ENCODE data around the gene IL15RA.

DNA sequence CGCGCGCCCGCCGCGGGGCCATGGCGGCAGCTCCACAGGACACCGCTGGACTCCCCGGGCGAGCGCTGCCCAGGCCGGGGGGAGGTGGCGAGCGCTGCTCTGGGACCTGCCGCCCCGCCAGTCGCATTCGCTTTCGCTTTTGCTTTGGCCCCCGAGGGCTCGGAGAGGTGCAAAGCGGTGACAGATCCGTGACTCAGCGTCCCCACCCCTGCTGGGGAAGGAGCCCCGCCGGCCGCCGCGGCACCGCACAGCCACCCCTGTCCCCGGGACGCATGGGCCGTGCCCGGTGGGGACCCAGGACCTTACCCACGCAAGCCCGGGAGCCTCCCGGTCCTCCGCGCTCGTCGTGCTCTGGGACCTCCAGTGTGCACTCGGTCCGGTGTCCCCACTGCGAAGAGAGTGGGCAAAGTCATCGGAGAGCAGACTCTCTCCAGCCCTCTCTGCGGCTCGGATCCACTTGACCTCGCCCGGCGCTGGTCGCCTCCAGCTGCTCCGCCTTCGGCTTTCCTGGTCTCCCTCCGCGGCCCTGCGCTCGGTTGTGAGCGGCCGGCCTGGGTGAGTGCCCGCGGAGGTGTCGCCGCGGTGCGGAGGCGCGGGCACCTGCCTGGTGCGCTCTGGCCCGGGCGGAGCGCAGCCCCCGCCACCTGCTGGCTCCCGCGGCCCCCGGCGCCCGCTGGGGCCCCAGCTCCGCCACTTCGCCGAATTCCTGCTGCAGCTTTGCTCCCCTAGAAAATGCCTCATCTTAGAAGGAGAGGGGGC lies at the start of gene IL15RA:
- TF ChIP-seq, protein P1, sequence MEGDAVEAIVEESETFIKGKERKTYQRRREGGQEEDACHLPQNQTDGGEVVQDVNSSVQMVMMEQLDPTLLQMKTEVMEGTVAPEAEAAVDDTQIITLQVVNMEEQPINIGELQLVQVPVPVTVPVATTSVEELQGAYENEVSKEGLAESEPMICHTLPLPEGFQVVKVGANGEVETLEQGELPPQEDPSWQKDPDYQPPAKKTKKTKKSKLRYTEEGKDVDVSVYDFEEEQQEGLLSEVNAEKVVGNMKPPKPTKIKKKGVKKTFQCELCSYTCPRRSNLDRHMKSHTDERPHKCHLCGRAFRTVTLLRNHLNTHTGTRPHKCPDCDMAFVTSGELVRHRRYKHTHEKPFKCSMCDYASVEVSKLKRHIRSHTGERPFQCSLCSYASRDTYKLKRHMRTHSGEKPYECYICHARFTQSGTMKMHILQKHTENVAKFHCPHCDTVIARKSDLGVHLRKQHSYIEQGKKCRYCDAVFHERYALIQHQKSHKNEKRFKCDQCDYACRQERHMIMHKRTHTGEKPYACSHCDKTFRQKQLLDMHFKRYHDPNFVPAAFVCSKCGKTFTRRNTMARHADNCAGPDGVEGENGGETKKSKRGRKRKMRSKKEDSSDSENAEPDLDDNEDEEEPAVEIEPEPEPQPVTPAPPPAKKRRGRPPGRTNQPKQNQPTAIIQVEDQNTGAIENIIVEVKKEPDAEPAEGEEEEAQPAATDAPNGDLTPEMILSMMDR (IDR thresholded peaks at IDR 0.05; ENCODE audit: insufficient read depth, low read length, poor library complexity, severe bottlenecking), result no peak
- no peak for TF ChIP-seq EZH2phosphoT487 (conservative IDR thresholded peaks at IDR 0.05; ENCODE audit: low read length)
